ENCODE results near the gene AFTPH. TPM values are rescaled to one million over a fixed set of nuclear protein-coding genes. Genes with fewer than 3 reads are reported as not detected.

The AFTPH gene, protein sequence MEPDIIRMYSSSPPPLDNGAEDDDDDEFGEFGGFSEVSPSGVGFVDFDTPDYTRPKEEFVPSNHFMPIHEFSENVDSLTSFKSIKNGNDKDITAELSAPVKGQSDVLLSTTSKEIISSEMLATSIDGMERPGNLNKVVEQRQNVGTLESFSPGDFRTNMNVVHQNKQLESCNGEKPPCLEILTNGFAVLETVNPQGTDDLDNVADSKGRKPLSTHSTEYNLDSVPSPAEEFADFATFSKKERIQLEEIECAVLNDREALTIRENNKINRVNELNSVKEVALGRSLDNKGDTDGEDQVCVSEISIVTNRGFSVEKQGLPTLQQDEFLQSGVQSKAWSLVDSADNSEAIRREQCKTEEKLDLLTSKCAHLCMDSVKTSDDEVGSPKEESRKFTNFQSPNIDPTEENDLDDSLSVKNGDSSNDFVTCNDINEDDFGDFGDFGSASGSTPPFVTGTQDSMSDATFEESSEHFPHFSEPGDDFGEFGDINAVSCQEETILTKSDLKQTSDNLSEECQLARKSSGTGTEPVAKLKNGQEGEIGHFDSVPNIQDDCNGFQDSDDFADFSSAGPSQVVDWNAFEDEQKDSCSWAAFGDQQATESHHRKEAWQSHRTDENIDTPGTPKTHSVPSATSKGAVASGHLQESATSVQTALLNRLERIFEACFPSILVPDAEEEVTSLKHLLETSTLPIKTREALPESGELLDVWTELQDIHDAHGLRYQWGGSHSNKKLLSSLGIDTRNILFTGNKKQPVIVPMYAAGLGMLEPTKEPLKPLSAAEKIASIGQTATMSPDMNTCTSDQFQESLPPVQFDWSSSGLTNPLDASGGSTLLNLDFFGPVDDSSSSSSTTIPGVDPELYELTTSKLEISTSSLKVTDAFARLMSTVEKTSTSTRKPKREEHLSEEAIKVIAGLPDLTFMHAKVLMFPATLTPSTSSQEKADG
- total RNA-seq, result 10 to 100 TPM; 24.1 to 62.4 (median 37.4) TPM

DNA sequence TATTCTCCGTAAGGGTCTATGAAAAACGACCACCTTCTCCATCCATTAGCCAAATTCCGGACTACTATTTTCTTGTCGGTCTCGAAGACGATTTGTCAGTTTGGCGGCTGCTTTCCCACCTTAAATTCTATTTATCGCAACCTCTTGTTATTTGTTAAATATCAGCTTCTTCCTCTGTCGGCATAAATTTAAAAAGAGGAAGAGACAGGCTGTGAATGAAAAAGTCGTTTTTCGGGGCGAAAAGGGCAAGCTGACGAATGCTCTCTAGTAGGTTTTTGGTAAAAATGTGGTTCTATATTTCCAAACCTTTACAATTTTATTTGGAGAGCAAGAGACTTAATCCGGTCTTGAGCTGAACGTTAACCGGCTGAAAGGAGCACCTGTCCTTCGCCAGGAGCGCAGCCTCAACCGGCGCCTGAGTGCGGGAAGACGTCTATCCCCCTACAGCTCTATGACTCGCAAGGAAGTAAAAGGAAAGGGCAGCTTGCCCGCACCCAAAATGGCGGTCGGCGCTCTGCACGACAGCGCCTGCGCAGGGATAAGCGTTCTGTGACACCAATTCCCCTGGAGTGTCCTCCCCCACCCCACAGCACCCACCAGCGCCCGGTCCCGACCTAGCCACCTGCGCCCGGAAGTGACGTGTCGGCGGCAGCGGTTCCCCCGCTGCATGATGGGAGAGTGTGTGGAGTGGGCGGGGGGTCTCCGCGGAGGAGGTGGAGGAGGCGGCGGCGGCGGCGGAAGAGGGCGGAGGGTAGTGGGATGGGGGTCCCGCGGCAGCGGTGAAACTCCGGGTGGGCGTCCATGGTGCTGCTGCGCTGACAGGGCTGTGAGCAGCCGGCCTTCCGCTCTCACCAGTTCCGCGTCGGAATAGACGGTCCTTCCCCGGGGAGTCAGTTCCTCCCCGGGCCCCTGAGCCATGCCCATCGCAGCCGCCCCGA lies at the start of gene AFTPH:
Gene AFTPH (plus strand): TSS at position 663 of the 938 bp plus-strand sequence. CDS start 27,147 bp downstream, outside the sequence.
- intact Hi-C loops (cut with DNase I; ENCODE audit: low total_unique reads), result loop anchor here (5.0 kb wide), 1 partner anchor 333 kb away; no protein-coding TSS in a partner anchor
- no peaks in the 10 kb centered on the region for H3K4me1 ChIP-seq
- peak within 1 kb of the TSS; percentile 84 to 97 for H3K4me3 ChIP-seq
- DNase-seq, result peak; percentile 99
- H3K9me3 ChIP-seq, result no peaks in the 10 kb centered on the region
- no peaks in the 10 kb centered on the region for H3K36me3 ChIP-seq
- TF ChIP-seq CTCF (IDR thresholded peaks at IDR 0.05) (peak in 1 of 4 experiments; percentile 27), POLR2A (IDR thresholded peaks at IDR 0.05) (peak; percentile 79 to 96)
- no peaks in the 10 kb centered on the region for H3K27me3 ChIP-seq
- peak within 1 kb of the TSS; percentile 92 to 94 for H3K27ac ChIP-seq

- H3K4me1 ChIP-seq, result no peaks in the 10 kb centered on the region
- intact Hi-C loops (cut with DNase I; ENCODE audit: low total_unique reads), result no loop called here
- no peaks in the 10 kb centered on the region for H3K27me3 ChIP-seq
- H3K36me3 ChIP-seq, result no peaks in the 10 kb centered on the region
- H3K4me3 ChIP-seq, result no peak overlapping the region
- no peak overlapping the region for H3K27ac ChIP-seq
- no peak for DNase-seq
- TF ChIP-seq CTCF (IDR thresholded peaks at IDR 0.05) (no peak), POLR2A (IDR thresholded peaks at IDR 0.05) (no peak)
- no peaks in the 10 kb centered on the region for H3K9me3 ChIP-seq
Observed at GRCh38 chr2:64474636-64475035, 49.5 kb upstream of the AFTPH start.

DNA sequence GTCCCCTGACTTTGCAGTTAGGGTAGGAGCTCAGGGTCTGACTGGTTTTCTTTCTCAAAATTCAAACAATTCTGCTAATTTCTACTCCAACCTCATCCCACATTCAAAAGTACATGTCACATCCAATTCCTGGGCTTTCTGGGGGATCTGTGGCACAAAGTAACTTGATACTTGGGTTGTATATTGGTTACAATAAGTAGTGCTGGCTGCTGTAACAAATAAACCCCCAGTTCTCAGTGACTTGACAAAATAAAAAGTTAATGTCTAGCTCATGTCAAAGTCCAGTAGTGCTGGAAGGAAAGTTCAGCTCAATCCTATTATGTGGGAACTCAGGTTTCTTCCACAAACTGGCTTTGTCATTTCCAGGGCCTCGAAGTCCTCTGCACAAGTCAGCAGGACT lies 47.1 kb upstream of the AFTPH start:
- no peak for DNase-seq
- Histone ChIP-seq H3K27ac (no peak overlapping the region), H3K4me1 (no peaks in the 10 kb centered on the region), H3K36me3 (no peaks in the 10 kb centered on the region), H3K9me3 (no peaks in the 10 kb centered on the region), H3K27me3 (no peaks in the 10 kb centered on the region), H3K4me3 (no peak overlapping the region)
- intact Hi-C loops (cut with DNase I; ENCODE audit: low total_unique reads), result no loop called here
- TF ChIP-seq POLR2A (IDR thresholded peaks at IDR 0.05) (no peak), CTCF (IDR thresholded peaks at IDR 0.05) (no peak)

- DNase-seq, result no peak
- no peak overlapping the region for H3K4me3 ChIP-seq
- intact Hi-C loops (cut with DNase I; ENCODE audit: low total_unique reads), result no loop called here
Observed at GRCh38 chr2:64477979-64478378, 46.1 kb upstream of the AFTPH start.

More at GRCh38 chr2:64477979-64478378, 46.1 kb upstream of the AFTPH start:
- no peak for TF ChIP-seq POLR2A (IDR thresholded peaks at IDR 0.05)
- no peak for TF ChIP-seq CTCF (IDR thresholded peaks at IDR 0.05)
- no peaks in the 10 kb centered on the region for H3K27me3 ChIP-seq
- no peak overlapping the region for H3K27ac ChIP-seq
- no peaks in the 10 kb centered on the region for H3K4me1 ChIP-seq
- H3K36me3 ChIP-seq, result no peaks in the 10 kb centered on the region
- H3K9me3 ChIP-seq, result no peaks in the 10 kb centered on the region

Measured in uterus (tissue), 4 donors.